GM12874 (cell line): ENCODE results near the gene CPNE4.

Source experiments
- CTCF ChIP-seq: IDR thresholded peaks from 2 replicates; pipeline ENCODE4 v1.5.1; 2011; ENCODE audit warnings: low read depth, mild to moderate bottlenecking, control low read depth, low read length, moderate library complexity; ENCODE audit not compliant: insufficient read depth

CPNE4 gene

GRCh38 chr3:131658115-131658514, 376.7 kb downstream of the CPNE4 start:
- TF ChIP-seq CTCF = no peak

- TF ChIP-seq CTCF = no peak
Observed at GRCh38 chr3:131655070-131655690, 379.6 kb downstream of the CPNE4 start.

GRCh38 chr3:131645638-131646037, 389.2 kb downstream of the CPNE4 start:
- TF ChIP-seq CTCF = no peak

- TF ChIP-seq CTCF = no peak
Observed at GRCh38 chr3:131636266-131636775, 398.5 kb downstream of the CPNE4 start.

- TF ChIP-seq CTCF = no peak
Observed at GRCh38 chr3:131630807-131631206, 404.0 kb downstream of the CPNE4 start.

- TF ChIP-seq CTCF = no peak
Observed at GRCh38 chr3:131630097-131630496, 404.7 kb downstream of the CPNE4 start.

GRCh38 chr3:131623431-131623830, 411.4 kb downstream of the CPNE4 start:
- no peak for TF ChIP-seq CTCF
